ENCODE measurements around the gene FGA.
A peak's percentile ranks its signal among the peaks of the same experiment; 100 is the strongest.

Gene FGA

DNA sequence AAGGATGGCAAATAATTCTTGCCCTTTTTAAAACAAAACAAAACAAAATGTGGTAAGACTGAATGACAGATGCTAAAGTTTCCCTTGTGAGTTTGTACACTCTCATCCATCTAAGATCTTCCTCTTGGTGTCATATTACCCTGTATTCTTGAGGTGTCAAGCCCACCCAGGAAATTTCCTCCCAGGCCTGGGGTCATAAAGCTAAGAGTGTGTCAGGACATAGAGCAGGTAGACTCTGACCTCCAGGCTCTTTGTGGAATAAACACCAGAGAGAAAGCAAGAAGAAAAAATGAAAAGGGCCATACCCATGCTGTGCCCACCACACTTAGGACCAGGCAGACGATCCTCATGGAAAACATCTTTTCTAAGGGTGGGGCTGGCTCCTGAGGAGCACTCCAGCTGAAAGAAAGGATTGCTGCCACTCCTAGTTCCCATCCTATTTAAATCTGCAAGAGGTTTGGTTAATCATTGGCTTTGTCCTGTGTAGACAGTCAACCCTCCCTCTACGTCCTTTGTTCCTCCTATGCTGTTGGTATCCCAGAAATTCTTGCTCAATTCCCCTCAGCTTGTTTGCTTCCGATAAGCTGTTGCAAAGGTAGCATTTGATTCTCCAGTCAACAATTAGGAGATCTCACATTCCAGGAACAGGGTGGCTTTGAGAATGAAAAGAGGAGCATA, at the start of gene FGA:
Gene FGA, minus strand, starts transcription at position 414 of the 678 bp plus-strand sequence. Its CDS starts 55 bp downstream, at position 359.
- no peak for DNase-seq (ENCODE audit: low spot score)

DNA sequence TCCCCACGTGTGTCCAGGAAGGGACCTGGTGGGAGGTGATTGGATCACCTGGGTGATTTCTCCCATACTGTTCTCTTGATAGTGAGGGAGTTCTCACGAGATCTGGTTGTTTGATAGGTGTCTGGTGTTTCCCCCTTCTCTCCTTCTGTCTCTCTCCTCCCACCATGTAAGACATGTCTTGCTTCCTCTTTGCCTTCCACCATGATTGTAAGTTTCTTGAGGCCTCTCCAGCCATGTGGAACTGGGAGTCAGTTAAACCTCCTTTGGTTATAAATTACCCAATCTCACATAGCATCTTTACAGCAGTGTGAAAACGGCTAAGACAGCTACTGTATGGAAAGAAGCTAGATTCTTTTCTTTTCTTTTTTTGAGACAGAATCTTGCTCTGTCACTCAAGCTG, 43.5 kb upstream of the FGA start:
- no peak for DNase-seq (ENCODE audit: low spot score)

DNA sequence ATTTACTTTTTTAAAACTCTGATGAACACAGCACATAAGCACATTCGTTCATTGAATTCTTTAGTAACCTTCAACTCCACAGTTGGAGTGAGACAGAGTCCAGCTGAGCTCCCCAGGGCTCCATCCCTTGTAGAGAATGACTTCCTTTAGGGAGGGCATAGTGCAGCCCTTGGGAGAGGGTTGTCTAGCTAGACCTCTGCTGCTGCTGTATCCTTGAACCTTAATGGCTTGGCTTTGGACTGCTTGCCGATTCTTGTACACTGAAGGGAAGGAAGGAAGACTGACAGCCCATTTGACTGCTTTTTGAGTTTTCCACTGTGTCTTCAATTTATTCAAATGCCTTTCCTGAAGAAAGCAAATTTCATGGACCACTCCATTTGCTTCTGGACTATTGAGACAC, 41.3 kb upstream of the FGA start:
- no peak for DNase-seq (ENCODE audit: low spot score)

DNA sequence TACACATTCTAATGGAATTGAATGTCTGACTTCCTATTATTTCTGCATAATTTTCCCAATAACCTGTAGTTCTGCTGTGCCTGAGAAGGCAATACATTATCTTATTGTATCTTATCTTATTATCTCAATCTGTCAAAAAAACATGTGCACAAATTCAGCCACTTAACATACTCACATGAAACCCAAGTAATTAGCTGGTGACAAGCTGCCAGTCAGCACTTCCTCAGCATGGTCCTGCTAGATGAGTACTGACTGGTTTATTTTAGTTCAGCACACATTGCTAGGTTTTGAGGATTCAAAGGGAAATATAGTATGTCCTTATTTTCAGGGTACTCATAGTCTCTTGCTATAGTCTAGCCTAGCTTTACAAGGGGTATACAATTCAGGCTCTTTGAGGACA, 39.8 kb upstream of the FGA start:
- DNase-seq (ENCODE audit: low spot score) = no peak

DNA sequence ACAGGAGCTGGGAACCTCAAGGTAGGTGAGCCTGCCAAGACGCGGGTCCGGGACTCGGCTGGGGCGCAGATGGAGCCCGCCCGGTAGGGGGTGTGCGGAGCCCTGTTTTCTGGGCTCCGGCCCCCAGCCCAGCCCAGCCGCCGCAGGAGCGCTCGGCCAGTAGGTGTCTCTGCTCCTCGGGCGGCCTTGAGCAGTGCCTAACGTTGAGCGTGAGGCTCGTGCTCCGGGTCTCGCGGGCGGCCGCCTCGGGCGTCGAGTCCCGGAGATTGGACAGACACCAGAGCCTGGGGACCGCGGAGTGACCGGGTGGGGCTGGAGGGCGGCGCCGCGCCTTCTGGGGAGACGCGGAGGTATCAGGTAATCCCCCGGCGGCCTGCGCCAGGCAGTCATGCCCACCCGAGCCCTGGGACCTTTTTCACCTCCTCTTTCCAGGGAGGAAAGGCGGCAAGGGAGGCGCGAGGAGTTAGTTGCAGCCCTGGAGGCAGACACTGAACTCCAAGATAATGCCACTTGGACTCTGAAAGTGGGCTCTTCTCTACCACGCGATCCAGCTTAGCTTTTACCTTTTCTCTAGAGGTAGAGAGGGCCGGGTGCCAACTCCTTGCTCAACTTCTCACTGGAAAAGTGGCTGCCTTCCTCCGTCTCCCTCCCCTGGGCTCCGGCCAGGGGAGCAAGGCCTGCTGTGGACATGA, 36.4 kb upstream of the FGA start:
- DNase-seq (ENCODE audit: low spot score) = no peak

DNA sequence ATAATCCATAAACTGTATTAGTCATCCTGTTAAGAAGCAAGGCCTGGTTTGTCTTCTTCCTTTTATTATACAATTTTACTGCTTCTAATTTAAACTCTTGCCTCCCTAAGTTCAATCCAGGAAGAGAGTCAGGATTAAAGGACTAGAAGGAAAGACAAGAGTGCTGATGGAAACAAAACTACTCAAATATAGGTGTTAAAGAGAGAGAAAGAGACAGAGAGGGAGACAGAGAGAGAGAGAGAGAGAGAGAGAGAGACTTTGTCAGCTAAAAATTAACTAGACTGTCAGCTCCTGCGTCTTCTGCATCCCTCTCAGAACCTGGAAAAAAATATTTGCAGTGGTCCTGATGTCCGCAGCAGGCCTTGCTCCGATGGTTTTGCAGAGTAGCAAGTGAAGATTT, 35.4 kb upstream of the FGA start:
- no peak for DNase-seq (ENCODE audit: low spot score)

DNA sequence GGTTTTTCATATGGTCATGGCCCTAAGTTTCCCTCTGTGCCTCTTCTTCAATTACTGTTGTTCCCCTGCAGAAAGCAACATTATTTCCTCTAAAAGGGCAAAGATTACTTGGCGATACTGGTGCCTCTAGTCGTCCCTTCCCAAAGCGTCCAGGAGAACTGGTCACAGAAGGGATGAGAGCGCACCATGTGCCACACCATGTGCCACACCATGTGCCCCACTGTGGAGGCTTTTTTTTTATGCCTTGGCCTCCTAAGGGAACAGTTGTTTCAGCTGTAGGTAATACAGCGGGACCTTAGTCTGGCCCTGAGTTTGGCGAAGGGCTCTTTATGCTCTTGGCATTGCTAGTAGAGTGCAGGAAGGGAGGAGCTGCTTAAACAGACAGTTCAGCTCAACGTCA, 33.5 kb upstream of the FGA start:
- no peak for DNase-seq (ENCODE audit: low spot score)

DNA sequence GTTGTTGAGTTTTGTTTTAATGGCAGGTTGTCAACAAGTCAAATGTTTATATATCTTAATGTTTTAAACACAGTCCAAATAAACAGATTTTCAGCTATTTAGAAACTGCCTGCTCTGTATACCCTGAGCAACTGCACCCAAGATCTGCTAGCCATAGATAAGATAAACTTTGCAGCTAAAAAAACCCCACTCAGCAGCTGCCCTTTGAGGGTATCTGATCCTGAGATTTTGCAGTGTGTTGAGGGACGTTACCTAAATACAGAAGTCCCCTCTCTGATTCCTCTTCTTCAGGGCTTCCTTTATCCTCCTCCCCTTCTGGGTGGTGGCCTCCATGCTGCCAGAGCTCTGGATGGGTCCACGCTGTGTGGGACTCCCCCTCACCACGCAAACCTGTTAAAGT, 32.9 kb upstream of the FGA start:
- DNase-seq (ENCODE audit: low spot score) = no peak

DNA sequence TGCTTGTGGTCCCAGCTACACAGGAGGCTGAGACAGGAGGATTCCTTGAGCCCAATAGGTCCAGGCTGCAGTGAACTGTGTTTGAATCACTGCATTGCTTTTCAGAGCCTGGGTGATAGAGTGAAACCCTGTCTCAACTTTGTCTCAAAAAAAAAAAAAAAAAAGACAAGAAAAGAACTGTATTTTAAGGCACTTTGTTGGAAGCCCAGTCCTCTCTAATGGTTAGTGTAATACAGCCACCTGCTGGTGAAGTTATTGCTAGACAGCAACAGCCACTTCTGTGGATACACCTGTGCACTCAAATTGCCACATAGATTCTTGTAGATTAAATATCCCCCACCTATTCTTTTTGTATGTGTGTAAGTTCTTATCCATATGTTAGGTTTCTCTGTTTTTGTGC, 32.1 kb upstream of the FGA start:
- DNase-seq (ENCODE audit: low spot score) = peak; percentile 66

DNA sequence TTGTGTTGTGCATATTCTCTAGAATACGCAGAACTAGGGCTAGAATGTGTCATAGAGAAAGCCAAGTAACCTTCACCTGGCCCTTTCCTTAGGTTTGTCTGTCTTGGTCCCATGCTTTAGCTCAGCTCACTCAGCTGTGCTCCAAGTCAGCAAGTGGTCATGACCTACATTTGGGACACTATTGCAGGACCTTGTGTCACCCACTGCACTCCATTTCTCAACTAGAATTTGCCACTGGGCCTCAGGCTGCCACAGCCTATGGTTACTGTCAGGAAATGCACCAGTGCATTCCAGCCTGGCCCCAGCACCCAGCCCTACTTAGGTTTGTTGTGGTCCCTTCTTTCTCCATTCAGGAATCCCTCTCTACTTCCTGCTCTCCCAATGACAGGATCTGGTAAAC, 29.6 kb upstream of the FGA start:
- DNase-seq (ENCODE audit: low spot score) = no peak

DNA sequence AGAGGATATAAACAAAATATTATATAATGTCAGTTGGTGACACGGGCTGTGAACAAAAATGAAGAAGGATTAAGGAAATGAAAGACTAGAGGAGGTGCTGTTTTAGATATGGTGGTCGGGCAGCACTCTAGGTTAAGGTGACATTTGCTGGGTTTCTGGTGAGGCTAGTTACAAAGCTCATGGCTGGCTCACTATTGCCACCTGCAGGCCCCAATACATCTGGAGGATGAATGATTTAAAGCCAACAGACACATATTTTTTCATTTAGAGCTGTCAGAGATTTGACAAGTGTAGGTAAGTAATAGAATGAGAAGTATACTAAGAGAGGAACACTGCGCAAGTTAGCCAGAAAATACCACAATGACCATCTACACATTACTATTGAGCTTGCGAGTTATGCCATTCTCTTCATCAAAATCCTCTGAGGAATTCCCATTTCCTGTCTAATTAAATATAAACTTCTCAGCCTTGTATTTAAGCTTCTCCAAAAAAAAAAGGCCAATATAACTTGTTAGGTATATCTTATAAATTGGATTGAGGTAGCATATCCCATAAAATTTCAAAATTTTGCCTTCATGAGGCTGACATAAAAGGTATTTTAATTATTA, 28.3 kb upstream of the FGA start:
- peak; percentile 67 for DNase-seq (ENCODE audit: low spot score)

DNA sequence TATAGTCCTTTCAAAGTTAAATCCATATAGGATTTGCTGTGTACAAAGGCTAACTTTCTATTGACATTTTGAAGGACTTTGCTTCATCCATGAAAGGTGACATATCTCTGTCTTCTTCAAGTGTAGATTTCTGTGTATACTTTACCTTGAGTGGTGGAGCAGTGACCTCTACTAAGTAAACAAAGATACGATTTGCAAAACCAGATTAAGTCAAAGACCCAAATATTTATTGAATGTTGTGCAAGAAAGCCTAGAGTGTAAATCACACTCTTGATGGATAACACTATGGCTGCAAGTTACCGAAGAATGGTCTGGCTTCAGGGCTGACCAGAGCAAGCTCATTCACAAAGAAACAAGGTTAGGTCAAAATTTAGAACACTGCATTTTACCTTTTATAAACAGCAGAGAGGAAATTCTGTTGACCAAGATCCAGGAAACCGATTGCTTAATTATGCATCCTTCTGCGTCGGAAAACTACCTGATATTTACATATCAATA, 27.3 kb upstream of the FGA start:
- no peak for DNase-seq (ENCODE audit: low spot score)

DNA sequence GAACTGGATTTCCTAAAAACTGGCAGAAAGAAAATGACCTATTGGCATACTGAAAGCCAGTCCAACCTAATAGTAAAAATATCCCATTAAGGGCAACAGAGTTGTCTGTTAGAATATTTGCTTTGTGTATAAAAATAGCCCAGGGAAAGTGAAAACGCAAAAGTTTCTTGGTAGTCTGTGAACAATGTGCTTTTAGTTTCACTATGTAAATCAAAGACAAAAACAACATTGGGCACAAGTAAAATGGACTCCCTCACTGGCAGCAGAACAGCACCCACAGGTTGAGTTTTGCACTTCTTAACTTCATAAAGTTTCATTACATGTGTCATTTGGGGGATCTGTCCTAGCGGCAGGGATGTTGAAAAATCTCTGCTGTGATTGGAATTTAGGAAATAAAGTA, 26.2 kb upstream of the FGA start:
- no peak for DNase-seq (ENCODE audit: low spot score)

DNA sequence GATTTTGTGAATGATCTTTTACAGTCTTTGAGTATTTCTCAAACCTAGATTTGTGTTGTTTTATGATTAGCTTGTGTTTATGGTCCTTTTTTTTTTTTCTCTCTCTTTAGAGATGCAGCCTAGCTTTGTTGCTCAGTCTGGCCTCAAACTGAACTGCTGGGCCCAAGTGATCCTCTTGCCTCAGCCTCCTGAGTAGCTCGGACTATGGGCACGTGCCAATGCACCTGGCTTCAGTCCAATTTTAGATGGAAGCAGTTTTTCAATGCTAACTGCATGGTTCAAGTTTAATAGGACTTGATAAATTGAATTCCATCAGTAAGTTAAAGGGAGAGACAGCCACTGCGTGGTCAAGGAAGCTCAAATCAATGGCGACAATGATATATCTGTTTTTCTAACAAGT, 25.7 kb upstream of the FGA start:
- DNase-seq (ENCODE audit: low spot score) = no peak

DNA sequence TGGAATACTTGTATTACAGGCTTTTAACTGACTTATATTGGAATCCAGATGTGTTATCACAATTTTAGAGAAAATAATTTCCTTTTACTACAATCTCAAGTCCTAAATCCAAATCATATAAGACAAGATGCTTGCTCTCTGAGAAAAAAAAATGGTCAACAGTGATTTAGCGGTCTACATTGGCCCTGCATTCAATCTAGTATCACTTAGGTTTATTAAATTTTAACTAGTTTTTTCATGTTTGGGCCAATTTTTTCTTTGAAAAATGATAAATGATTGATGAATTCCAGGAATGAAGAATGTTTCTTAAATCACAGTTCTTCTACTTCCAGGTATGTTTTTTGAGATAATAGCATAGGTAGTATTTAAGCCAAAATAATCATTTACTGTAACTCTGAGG, 24.7 kb upstream of the FGA start:
- no peak for DNase-seq (ENCODE audit: low spot score)

DNA sequence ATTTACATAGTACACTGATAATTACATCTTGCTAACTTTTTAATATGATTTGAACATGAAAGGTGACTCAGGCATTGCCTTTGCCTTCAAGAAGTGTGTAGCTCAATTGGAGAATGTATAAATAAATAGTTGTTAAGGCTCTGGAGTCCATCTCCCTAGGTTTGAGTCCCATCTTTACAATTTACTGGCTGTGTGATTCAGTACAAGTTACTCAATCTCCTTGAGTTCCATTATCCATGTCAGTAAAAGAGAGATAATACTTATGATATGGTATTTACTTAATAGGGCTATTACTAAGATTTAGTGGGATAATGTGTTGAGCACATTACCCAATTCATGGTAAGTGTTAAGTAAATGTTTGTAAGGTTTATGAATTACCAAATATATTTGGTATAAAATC, 23.8 kb upstream of the FGA start:
- DNase-seq (ENCODE audit: low spot score) = no peak

DNA sequence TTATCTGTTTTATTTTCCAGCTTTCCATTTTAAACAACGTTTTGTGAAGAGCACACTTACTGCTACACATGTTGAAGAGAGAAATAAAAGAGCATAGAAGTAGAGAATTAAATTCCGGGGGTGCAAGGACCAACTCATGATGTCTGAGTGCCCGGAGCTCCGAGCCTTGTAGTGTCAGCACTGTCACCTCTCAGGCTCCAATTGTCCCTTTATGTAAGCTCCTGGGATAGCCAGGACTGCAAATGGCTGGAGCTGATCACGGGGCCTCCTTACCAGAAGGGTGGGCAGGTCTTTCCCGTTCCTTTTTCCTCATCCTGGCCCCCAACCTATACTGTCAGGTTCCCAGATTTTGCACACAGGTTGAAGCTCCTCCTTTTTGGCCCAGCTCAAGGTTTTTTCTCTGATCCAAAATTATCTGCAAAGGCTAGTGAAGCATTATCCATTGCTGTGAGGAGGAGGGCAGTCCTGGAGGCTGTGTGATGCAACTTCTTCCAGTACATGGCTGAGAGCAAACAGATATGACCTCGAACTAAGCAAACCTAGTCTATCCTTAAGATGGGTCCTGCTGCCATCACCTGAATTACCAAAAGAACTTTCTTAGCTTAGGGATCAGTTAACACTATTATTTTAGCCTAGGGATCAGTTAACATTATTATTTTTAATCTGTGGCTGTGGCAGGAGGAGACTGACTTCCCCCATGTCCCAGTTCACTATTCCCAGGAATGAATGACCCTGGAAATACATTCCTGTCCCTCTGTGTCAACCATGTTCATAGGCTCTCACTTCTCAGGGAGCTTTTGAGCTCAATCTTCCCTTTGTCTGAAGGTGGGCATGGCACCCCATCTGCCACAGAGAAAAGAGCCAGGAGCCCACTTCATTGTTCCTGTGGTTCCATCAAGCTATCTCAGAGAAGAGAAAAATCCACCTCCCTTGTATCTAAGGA, 22.2 kb upstream of the FGA start, which contains the start of gene FGG:
Gene FGG, minus strand, starts transcription at position 185 of the 943 bp plus-strand sequence. Its CDS starts 47 bp downstream, at position 138.
- no peak for DNase-seq (ENCODE audit: low spot score)

DNA sequence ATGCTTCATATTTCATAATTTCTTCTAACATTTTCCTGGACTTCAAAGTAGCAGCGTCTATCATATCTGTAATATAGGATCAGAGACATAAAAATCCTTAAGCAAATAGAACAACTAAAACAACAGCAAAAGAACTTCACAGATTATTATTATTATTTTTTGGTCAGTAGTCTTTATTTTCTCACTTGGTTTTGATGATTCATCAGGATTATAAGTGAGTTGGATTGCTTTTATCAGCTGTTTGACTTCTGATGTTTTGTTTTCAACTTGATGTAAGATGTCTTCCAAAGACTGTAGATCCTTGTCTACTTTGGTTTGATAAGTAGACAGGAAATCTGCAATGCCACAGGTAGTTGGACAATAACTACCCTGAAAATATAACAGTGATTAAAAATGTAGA, 21.3 kb upstream of the FGA start:
- DNase-seq (ENCODE audit: low spot score) = no peak

DNA sequence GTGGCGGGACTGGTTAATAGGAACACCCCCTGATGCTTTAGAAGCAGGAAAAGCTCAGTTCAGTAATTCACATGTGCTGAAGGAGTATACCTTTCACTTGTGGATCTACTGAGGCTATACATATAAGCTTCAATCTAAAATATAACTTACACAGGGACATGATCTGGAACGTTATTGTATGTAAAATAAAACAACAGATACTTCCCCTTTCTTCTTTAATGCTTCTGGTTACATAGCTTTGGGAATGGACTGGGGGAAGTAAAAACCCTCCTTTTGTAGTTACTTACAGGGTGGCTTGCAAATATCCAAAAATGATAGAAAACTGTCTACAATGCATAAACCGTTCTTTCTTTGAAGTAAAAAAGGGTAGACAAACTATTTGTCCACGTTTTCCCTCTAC, 20.0 kb upstream of the FGA start:
- DNase-seq (ENCODE audit: low spot score) = no peak

DNA sequence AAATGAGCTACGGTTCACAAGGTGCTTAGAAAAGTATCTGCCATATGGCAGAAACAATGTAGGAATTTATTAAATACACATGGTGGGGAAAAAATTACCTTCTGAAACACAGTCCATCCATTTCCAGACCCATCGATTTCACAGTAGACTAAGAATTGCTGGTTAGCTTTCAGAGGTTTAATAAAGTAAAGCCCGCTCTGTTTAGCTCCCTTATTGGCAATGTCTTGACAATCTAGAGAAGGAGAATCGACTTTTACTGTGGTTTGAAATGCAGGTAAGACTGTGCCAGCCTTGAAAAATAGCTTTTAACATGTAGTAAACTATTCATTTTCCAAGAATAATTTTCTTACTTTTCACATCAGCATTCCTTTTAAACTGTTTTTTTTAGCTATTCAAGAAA, 19.0 kb upstream of the FGA start:
- DNase-seq (ENCODE audit: low spot score) = no peak

DNA sequence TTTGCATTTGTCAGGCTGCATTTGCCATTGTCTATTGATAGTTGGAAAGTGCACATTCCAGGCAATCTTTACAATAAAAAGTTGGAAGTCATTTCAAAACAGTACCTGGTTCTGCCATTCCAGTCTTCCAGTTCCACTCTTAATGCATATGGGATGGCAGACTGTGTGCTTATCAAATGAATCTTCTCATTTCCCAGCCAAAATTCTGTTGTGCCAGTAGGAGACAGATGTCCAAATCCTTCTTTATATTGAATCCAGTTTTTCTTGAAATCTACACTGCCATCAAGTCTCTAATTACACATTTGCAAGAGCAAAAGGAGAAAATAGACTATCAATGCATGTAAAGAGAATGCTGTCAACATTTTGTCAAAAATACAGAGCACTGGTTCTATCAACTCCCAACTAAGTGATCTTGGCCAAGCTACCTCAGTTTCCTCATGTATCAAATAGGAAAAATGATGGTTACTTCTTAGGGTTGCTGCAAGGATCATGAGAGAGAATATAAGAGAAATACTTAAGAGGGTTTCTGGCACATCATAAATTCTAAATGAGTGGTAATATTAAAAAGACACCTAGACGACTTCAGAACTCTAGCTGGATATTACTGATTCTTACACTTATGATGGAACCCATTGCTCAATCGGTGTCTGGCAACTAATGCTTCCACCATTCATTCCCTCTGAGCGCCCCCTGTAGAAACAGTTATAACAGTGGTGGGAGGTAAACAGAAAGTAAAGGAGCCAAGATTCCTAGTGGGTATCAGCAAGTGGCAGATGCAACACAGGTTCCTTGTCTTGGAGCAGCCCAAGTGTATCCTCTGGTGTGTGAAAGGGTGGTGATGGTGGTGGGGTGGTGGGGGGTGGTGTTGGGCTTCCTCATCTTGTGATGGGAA, 18.1 kb upstream of the FGA start:
- DNase-seq (ENCODE audit: low spot score) = no peak
